Mononuclear cell (primary cell): ENCODE data around the gene CDH4. TPM values are rescaled to one million over a fixed set of nuclear protein-coding genes. Genes with fewer than 3 reads are reported as not detected.

Experiments used
- H3K27me3 ChIP-seq: 2 replicates; pipeline ENCODE4 v1.6.0; 2011; ENCODE audit warnings: low read length, control low read depth; ENCODE audit not compliant: insufficient read depth
- H3K4me1 ChIP-seq: 2 replicates; pipeline ENCODE4 v1.5.1; 2011; ENCODE audit warnings: mild to moderate bottlenecking, low read length, control low read depth; ENCODE audit not compliant: insufficient read depth
- H3K4me3 ChIP-seq: 2 replicates; pipeline ENCODE4 v1.5.1; 2011; ENCODE audit warnings: mild to moderate bottlenecking, low read length, moderate library complexity
- H3K9me3 ChIP-seq: 2 replicates; pipeline ENCODE4 v1.5.1; 2011; ENCODE audit warnings: low read depth, mild to moderate bottlenecking, control low read depth, low read length
- total RNA-seq: library from RNA; depleted of rRNA; stranded (reverse); fragments of >200 nt; gene quantifications from one replicate; pipeline ENCODE4 v1.2.3, GENCODE V29; 2012

CDH4 gene
- total RNA-seq, 1 donor = under 0.01 TPM

DNA sequence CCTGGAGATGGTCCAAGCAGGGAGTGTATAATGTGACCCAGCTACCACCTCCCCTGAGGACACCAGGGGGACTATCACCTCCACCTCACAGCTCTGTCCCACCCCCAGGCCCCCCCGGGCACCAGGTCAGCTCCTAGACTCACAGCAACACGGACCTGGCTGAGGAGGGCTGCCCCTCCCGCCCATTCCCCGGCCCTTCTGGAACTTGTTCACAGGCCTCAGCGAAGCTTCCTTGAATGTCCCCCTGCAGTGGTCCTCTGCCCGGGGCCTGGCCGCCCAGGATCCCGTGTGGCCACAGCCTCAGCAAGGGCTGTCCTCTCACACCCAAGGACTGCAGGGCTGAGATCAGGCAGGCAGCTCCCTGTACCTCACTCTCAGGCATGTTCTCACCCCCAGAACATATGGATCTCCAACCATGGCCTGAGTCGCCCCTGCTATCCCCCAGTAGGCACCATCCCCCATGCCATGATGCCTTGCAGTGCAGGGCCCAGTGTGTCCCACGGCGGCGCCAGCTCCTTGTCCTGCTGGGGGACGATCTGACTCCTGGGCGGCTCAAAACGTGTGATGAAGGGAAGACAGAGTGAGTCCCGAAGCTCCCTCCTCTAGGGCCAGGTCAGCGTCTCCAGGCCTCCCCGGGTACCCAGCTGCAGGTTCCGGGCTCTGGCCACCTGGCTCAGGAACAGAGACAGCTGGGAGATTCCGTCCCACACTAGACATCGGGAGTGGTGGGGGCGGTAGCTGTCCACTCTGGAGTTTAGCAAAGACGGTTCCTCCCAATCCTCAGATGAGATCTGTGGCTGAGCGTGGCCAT, 655.2 kb downstream of the CDH4 start:
- H3K9me3 ChIP-seq = no peaks in the 10 kb centered on the region
- no peaks in the 10 kb centered on the region for H3K4me1 ChIP-seq
- no peaks in the 10 kb centered on the region for H3K27me3 ChIP-seq
- no peak overlapping the region for H3K4me3 ChIP-seq

GRCh38 chr20:61908057-61909026, 656.3 kb downstream of the CDH4 start:
- H3K4me1 ChIP-seq = no peaks in the 10 kb centered on the region
- H3K27me3 ChIP-seq = no peaks in the 10 kb centered on the region
- no peak overlapping the region for H3K4me3 ChIP-seq
- no peaks in the 10 kb centered on the region for H3K9me3 ChIP-seq

DNA sequence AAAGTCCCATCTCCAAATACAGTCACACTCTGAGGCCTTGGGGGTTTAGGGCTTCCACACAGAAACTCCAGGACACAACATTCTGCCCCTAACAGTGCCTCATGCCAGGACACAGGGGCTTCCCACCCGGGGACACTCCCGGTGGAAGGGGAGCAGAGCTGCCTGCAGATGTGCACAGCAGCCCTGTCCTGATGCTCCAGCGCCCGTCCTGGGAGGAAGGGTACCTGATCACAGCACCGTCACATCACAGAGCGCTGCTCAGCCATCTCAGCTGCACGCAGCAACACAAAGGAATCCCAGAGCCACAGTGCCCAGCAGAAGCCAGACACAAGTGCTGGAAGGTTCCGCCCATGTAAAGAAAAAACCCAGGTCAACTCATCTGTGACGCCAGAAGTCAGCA, 657.0 kb downstream of the CDH4 start:
- no peaks in the 10 kb centered on the region for H3K27me3 ChIP-seq
- H3K4me1 ChIP-seq = no peaks in the 10 kb centered on the region
- H3K4me3 ChIP-seq = no peak overlapping the region
- no peaks in the 10 kb centered on the region for H3K9me3 ChIP-seq

DNA sequence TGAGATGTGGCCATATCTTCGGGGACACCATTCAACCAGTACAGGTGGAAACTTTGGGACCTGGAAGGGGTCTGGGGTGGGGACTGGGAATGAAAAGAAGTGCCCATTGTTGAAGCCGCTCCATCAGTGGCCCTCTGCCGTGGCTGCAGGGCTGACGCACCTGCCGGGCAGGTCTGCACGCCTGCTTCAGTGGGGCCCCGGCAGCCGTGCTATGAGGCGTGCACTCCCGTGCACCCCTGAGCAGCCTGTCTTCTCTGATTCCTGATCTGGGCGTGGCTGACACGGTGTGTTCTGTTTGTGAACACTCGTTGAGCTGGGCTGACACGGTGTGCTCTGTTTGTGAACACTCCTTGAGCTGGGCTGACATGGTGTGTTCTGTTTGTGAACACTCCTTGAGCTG, 657.8 kb downstream of the CDH4 start:
- H3K9me3 ChIP-seq = no peaks in the 10 kb centered on the region
- H3K4me3 ChIP-seq = no peak overlapping the region
- no peaks in the 10 kb centered on the region for H3K27me3 ChIP-seq
- H3K4me1 ChIP-seq = no peaks in the 10 kb centered on the region

DNA sequence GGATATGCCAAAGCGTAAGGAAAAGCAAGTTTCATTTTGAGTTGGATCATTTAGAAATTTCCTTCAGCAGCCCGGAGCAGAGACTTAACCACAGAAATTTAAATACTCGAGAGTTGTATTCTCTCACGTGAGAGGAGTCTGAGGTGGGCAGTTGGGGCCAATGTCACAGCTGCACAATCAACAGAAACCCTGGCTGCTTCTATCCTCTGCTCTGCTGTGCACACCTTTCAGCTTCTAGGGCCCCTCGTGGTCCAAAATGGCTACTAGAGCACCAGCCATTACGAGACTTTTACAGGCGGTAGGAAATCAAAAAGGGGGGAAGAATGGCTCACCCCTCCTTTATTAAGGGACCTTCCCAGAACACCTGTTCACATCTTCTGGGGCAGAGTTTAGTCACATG, 659.8 kb downstream of the CDH4 start:
- Histone ChIP-seq H3K9me3 (no peaks in the 10 kb centered on the region), H3K27me3 (no peaks in the 10 kb centered on the region), H3K4me1 (no peaks in the 10 kb centered on the region), H3K4me3 (no peak overlapping the region)

- Histone ChIP-seq H3K27me3 (no peaks in the 10 kb centered on the region), H3K9me3 (no peaks in the 10 kb centered on the region), H3K4me3 (no peak overlapping the region), H3K4me1 (no peaks in the 10 kb centered on the region)
Observed at GRCh38 chr20:61912665-61913422, 660.8 kb downstream of the CDH4 start.

DNA sequence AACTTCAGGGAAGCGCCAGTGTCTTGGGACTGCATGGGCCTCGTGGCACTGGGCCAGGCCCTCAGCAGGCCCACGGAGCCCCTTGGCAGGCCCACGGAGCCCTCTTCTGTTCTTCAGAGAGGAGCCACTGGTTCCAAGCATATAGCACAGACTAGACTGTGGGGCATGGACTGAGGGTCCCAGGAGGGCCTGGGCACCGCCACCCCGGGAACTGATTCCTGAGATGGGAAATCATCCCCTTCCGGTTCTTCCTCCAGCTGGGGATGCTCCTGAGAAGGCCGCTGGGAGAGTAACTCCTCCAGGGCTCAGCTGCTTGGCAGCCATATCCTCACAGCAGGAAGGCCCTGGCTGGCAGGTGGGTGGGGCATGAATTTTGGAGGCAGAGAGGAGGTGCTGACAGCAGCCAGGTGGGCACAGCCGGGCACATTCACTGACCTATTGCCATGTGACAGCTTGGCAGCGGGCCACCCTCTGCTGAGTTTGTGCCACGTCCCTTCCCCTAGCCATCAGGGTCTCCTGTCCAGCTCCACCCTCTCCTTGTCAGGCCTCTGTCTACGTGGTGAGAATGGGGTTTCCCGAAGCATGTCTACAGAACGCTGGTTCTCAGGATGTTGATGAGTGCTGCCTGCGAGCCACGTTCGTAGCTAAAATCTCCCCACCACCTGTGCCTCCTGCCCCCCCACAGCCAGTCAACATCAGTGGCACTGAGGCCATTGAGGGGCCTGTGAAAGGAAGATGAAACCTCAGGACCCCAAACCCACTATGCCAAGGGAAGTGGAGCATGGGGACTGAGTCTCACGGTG, 661.6 kb downstream of the CDH4 start:
- Histone ChIP-seq H3K9me3 (no peaks in the 10 kb centered on the region), H3K27me3 (no peaks in the 10 kb centered on the region), H3K4me3 (no peak overlapping the region)

DNA sequence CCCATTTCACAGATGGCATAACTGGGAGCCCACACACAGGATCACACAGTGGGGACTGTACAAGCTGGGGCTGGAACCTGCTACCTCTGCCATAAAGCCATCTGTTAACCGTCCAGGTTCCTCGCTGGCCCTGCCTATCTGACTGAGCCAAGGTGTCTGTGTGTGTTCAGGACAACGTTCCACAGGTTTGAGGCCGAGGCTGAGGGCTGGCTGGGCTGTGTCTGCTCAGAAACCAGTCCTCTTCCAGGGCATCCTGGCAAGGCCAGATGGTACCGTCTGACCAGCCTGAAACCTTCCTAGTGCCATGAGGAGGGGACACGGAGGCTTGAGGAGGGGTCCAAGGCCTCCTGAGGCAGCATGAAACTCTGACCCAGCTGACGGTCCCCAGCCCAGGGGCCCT, 663.0 kb downstream of the CDH4 start:
- no peaks in the 10 kb centered on the region for H3K4me1 ChIP-seq
- H3K27me3 ChIP-seq = no peaks in the 10 kb centered on the region
- H3K9me3 ChIP-seq = no peaks in the 10 kb centered on the region
- H3K4me3 ChIP-seq = no peak overlapping the region

More for the DNA sequence above, 661.6 kb downstream of the CDH4 start:
- no peaks in the 10 kb centered on the region for H3K4me1 ChIP-seq

DNA sequence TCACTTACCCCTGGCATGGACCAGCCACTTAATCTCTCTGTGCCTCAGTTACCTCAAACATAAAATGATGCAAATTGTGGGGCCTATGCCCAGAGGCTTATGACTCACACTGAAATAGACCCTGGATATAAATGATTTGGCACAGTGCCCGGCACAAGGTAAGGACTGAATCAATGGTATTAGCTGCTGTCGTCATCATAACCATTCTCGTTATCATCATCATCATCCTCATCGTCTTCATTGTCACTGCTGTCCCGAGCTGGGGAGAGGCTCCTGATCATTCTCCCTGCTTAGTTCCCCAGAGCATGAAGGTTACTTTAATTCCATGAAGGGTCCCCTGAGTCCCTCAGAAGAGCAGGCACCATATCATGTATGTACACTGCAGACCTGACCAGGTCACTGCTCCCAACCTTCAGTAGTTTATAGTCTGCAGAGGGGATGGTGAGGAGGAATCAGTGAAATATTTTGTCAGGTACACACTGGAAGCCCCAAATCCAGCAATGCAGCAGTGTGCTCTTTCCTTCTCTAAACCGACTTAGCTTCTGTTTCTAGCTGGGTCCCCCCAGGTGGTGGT, 664.3 kb downstream of the CDH4 start:
- Histone ChIP-seq H3K27me3 (no peaks in the 10 kb centered on the region), H3K4me3 (no peak overlapping the region), H3K4me1 (no peaks in the 10 kb centered on the region), H3K9me3 (no peaks in the 10 kb centered on the region)

GRCh38 chr20:61917474-61918145, 665.5 kb downstream of the CDH4 start:
- no peak overlapping the region for H3K4me3 ChIP-seq
- no peaks in the 10 kb centered on the region for H3K4me1 ChIP-seq
- no peaks in the 10 kb centered on the region for H3K9me3 ChIP-seq
- H3K27me3 ChIP-seq = no peaks in the 10 kb centered on the region

DNA sequence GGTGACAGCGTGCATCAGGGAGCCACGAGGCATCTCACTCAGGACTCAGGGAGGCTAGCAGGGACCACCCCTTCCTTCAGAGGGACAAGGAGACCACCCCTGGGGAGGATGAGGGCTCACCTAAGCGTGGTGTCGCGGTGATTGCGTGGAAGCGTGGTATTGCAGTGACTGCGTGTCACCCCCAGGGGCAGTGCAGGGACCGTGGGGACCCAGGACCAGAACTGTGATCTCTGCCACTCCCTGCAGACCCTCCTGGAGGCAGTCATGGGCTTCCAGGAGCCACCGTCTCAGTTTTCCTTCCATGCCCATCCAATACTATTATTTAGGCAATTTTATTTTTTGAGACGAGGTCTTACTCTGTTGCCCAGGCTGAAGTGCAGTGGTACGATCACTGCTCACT, 666.5 kb downstream of the CDH4 start:
- Histone ChIP-seq H3K4me1 (no peaks in the 10 kb centered on the region), H3K9me3 (no peaks in the 10 kb centered on the region), H3K27me3 (no peaks in the 10 kb centered on the region), H3K4me3 (no peak overlapping the region)

- Histone ChIP-seq H3K4me3 (no peak overlapping the region), H3K4me1 (no peaks in the 10 kb centered on the region), H3K27me3 (no peaks in the 10 kb centered on the region), H3K9me3 (no peaks in the 10 kb centered on the region)
Observed at GRCh38 chr20:61919239-61919638, 667.2 kb downstream of the CDH4 start.

- no peaks in the 10 kb centered on the region for H3K27me3 ChIP-seq
- no peaks in the 10 kb centered on the region for H3K9me3 ChIP-seq
- no peaks in the 10 kb centered on the region for H3K4me1 ChIP-seq
- H3K4me3 ChIP-seq = no peak overlapping the region
Observed at GRCh38 chr20:61919675-61920365, 667.8 kb downstream of the CDH4 start.
